Stimulated activated CD8-positive, alpha-beta memory T cell treated with anti-CD3 and anti-CD28 coated beads, Interleukin-2, amount 100 ng/mL, for 48 hours (primary cell): Measurements from ENCODE around the gene FOXK2.
A peak's percentile ranks its signal among the peaks of the same experiment; 100 is the strongest.

ENCODE experiments used
- DNase-seq, 2 donors: peaks; one replicate each; pipeline ENCODE4 v3.0.0-alpha.2; 2020; ENCODE audit warnings: low read depth in 2 of 2

FOXK2 gene

GRCh38 chr17:82589851-82590180 lies 70.3 kb downstream of the FOXK2 start:
- DNase-seq: no peak

- DNase-seq: no peak
Measured at GRCh38 chr17:82590216-82590615, 70.7 kb downstream of the FOXK2 start.

- DNase-seq: no peak
Measured at GRCh38 chr17:82590881-82591539, 71.5 kb downstream of the FOXK2 start.

- DNase-seq: no peak
Measured at GRCh38 chr17:82592289-82592766, 72.8 kb downstream of the FOXK2 start.

- DNase-seq: peak in 1 of 2 donors; percentile 22
Measured at GRCh38 chr17:82592767-82593589, 73.4 kb downstream of the FOXK2 start.

- DNase-seq: no peak
Measured at GRCh38 chr17:82593590-82594087, 74.1 kb downstream of the FOXK2 start.

GRCh38 chr17:82594571-82594970 lies 75.0 kb downstream of the FOXK2 start:
- no peak for DNase-seq

- DNase-seq: no peak
Measured at GRCh38 chr17:82595893-82596292, 76.4 kb downstream of the FOXK2 start.

- DNase-seq: no peak
Measured at GRCh38 chr17:82596296-82596695, 76.8 kb downstream of the FOXK2 start.

GRCh38 chr17:82596837-82597672 lies 77.5 kb downstream of the FOXK2 start:
- DNase-seq: no peak

GRCh38 chr17:82598256-82599119 lies 79.0 kb downstream of the FOXK2 start:
- no peak for DNase-seq

GRCh38 chr17:82599674-82600661 lies 80.4 kb downstream of the FOXK2 start:
- no peak for DNase-seq

- DNase-seq: no peak
Measured at GRCh38 chr17:82600731-82601446, 81.4 kb downstream of the FOXK2 start.

GRCh38 chr17:82601447-82602000 lies 82.0 kb downstream of the FOXK2 start:
- DNase-seq: no peak

- DNase-seq: no peak
Measured at GRCh38 chr17:82602487-82602886, 83.0 kb downstream of the FOXK2 start.

GRCh38 chr17:82602986-82603710 lies 83.6 kb downstream of the FOXK2 start:
- no peak for DNase-seq

- no peak for DNase-seq
Measured at GRCh38 chr17:82603981-82604448, 84.5 kb downstream of the FOXK2 start.

GRCh38 chr17:82604532-82604931 lies 85.0 kb downstream of the FOXK2 start:
- no peak for DNase-seq
